Stimulated activated CD8-positive, alpha-beta memory T cell treated with anti-CD3 and anti-CD28 coated beads, Interleukin-7, amount 100 ng/mL, for 48 hours (primary cell): Measurements from ENCODE around the gene SLC16A1.
A peak's percentile ranks its signal among the peaks of the same experiment; 100 is the strongest.
"Not testable (repeated sequence)": the region's sequence is repeated elsewhere in the genome, so short reads cannot be mapped to it uniquely, and the experiment has no call there.

ENCODE experiments used
- DNase-seq, 2 donors: peaks; one replicate each; pipeline ENCODE4 v3.0.0-alpha.2; 2020; ENCODE audit warnings: low read depth in 1 of 2; ENCODE audit errors: extremely low read depth in 1 of 2

SLC16A1 gene

DNA sequence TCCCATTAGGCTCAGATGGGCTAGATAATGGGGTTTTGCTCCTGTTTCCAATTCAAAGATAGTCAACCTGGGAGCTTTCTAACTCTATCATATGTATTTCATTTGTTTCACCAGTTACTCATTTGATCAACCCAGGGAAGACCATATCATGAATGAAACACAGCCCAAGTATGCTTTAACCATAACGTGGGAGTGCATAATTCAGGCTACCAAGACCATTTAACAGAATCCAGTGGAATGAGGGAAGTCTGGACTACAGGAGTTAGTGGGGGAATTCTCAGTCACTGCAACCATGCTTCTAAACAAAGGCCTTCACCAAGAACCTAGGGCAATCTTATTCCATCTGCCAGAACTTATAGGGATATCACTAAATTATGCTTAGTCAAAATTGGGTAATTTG is 15.0 kb upstream of the SLC16A1 start:
- DNase-seq: no peak

DNA sequence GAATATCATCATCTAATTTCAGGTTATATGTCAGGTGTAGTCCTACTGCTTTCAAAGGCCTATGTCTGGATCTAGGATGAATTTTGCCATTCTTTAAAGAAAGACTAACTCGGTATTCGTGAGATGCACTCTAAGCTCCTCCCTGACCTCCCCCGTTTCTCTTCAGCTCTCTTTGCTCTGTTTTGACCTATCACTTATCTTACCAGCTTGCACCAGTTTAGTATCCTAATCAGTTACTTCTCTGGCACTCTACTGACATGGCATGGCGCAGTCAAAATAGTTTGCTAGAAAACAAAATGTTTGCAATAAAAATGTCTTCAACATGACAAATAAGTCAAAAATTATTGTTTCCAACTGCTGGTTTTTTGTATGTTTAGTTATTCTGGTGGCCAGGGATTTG is 8.4 kb upstream of the SLC16A1 start:
- no peak for DNase-seq

GRCh38 chr1:112961072-112961471 is 5.1 kb upstream of the SLC16A1 start:
- no peak for DNase-seq

GRCh38 chr1:112960384-112960783 is 4.4 kb upstream of the SLC16A1 start:
- DNase-seq: no peak

- DNase-seq: not testable (repeated sequence)
These were observed 2.2 kb upstream of the SLC16A1 start for GRCh38 chr1:112958236-112958635.

DNA sequence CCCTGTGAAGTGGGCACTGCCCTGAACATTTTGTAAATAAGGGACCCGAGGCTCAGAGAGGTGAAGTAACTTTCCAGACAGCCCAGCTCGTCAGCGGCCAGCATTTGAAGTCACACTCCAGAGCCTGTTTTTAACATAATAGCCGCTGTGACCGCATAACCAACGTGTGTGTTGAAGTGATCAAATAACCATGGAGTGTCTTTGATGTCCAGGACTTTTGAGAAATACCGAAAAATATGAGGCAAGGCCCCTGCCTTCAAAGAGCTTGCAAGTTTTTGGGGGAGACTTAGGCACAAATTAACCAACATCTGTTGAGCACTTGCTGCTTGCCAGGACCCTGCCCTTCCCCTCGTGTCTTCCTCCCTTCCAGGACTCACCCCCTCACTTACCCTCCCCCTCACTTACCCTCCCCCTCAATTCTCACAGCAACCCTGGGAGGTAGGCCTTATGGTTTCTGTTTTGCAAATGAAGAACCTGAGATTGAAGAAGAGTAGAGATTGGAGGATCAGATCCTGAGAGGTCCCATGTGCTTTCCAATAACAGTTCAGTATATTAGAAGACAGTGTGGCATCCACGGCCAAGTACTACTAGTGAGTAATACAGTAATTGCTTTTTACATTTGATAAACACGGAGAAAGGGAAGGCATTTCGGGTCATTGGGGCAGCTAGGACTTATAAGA is 1.3 kb upstream of the SLC16A1 start:
- DNase-seq: peak; percentile 15 to 43

- DNase-seq: peak; percentile 13 to 14
These were observed 642 bp upstream of the SLC16A1 start for GRCh38 chr1:112956544-112957132.

- DNase-seq: peak; percentile 46 to 63
These were observed 837 bp downstream of the SLC16A1 start for GRCh38 chr1:112954945-112955772.

DNA sequence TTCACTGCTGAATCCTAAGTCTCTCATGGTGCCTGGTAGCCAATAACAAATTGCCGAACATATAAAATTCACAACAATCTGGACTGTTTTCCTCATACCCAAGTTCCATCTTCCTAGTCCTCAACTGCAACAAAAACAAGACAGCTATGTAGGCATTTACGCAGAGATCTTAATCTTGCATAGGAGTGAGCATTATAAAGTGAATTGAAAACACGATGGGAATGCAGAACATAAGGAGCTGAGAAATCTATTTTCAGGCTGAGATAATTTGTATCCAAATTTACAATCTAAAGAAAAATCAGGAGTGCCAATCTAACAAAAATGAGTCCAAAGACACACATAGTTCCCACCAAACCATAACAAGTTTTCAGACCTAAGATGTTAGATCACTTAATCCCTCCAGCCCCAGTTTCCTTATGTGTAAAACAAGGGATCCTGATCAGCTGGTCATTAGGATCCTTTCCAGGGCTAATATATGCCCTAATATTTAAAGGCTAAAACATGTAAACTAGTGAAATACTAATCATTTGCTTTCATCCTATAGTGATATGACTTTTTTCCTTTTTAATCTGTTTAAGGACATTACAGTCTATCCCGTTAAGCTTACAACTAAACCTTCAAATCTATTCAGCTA is 1.9 kb downstream of the SLC16A1 start:
- DNase-seq: no peak

DNA sequence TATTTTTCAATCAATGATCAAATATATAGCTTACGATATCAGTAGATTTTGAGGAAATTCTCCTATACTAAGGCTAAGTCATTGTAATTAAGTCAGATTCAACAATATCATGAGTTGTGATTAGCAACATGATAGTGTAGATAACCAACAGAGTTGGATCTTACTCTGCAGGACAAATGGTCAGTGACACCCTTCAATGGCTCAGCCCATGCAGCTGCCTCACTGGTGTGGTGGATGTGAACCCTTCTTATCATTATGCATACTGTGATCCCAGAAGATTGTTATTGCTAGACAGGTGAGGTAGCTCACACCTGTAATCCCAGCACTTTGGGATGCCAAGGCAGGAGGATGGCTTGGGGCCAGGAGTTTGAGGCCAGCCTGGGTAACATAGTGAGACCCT is 5.6 kb downstream of the SLC16A1 start:
- DNase-seq: no peak

DNA sequence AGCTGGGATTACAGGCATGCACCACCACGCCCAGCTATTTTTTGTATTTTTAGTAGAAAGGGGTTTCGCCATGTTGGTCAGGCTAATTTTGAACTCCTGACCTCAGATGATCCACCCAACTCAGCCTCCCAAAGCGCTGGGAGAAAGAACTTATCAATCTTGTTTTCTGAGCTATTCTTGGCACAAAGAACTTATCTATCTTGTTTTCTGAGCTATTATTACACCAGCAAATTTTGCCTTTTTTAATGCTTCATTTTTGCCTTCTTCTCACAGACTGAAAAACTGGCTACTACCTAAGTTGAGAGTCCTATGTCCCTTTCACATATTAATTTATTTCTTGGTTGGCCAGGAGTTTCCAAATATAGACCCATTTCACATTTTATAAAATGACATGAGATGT is 9.3 kb downstream of the SLC16A1 start:
- DNase-seq: no peak

GRCh38 chr1:112939810-112940209 is 16.2 kb downstream of the SLC16A1 start:
- DNase-seq: no peak

GRCh38 chr1:112938210-112938609 is 17.8 kb downstream of the SLC16A1 start:
- DNase-seq: no peak

- DNase-seq: no peak
These were observed 18.5 kb downstream of the SLC16A1 start for GRCh38 chr1:112937495-112937894.

DNA sequence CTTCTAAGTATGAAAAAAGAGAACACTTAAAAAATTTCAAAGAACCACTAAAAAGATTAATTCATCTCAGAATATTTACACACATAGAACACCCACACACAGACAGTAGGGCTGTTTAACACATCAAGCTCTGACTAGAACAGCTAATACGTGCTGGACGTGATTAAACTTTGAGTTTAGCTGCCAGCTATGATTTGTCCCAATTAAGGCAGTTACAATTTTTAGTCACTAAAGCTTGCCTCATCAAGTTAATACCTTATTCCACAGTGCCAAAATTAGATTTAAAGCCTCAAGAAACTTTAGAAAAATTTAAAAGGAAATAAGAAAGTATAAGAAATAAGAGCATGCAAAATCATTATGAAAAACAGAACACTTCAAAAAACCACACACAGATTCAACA is 18.9 kb downstream of the SLC16A1 start:
- DNase-seq: no peak

DNA sequence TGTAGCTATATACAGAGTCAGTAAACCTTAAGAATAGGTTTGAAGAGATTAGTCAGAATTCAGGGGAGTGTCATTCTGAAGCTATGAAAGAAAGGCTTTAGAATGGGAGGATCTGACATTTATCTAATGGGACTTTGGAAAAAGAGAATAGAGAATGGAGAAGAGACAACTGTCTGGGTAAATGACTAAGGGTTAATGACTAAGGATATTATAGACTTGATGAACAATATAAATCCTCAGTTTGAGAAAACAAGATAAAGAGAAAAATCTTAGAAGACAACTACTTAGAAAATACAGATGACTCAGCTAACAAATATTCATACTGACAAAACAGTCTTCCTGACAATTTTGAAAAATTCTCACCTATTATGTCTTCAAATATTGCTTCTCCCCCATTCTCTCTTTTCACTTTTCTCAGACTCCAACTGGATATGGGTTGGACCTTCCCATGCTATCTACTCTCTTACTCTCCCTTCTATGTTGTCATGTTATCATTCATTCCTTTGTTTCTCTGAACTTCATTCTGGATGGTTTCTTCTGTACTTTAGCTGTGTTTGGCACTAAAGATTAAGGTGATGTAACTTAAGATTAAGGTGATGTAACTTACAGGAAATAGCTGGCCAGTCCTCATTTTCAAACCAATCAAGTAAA is 20.4 kb downstream of the SLC16A1 start:
- no peak for DNase-seq

- no peak for DNase-seq
These were observed 21.4 kb downstream of the SLC16A1 start for GRCh38 chr1:112934577-112934976.

DNA sequence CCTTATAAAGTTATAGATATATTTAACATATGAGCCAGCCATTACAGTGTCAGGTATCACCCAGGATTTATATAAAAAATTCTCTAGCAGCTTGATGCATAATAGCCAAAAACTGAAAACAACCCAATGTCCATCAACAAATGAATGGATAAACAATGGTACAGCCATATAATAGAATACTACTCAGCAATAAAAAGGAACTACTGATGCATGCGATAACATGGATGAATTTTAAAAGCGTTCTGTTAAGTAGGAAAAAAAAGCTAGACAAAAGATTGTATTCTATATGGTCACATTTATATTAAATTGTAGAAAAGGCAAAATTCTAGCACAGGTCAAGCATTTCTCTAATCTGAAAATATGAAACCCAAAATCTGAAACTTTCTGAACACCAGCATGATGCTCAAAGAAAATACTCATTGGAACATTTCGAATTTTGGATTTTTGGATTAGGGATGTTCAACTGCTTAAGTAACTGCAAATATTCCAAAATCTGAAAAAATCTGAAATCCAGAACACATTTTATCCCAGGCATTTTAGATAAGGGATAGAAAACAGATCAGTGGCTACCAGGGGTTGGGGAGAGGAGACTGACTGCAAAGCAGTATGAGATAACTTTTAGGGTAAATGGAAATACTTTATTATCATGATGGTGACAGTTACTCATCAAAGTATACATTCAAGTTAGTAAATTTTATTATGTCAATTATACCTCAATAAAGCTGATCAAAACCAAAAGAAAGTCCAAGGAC is 22.0 kb downstream of the SLC16A1 start:
- DNase-seq: no peak

GRCh38 chr1:112929979-112930378 is 26.0 kb downstream of the SLC16A1 start:
- DNase-seq: no peak

- no peak for DNase-seq
These were observed 28.5 kb downstream of the SLC16A1 start for GRCh38 chr1:112927462-112927990.
